ENCODE measurements around the gene RASSF5.
A peak's percentile ranks its signal among the peaks of the same experiment; 100 is the strongest.

RASSF5 gene, protein sequence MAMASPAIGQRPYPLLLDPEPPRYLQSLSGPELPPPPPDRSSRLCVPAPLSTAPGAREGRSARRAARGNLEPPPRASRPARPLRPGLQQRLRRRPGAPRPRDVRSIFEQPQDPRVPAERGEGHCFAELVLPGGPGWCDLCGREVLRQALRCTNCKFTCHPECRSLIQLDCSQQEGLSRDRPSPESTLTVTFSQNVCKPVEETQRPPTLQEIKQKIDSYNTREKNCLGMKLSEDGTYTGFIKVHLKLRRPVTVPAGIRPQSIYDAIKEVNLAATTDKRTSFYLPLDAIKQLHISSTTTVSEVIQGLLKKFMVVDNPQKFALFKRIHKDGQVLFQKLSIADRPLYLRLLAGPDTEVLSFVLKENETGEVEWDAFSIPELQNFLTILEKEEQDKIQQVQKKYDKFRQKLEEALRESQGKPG

DNA sequence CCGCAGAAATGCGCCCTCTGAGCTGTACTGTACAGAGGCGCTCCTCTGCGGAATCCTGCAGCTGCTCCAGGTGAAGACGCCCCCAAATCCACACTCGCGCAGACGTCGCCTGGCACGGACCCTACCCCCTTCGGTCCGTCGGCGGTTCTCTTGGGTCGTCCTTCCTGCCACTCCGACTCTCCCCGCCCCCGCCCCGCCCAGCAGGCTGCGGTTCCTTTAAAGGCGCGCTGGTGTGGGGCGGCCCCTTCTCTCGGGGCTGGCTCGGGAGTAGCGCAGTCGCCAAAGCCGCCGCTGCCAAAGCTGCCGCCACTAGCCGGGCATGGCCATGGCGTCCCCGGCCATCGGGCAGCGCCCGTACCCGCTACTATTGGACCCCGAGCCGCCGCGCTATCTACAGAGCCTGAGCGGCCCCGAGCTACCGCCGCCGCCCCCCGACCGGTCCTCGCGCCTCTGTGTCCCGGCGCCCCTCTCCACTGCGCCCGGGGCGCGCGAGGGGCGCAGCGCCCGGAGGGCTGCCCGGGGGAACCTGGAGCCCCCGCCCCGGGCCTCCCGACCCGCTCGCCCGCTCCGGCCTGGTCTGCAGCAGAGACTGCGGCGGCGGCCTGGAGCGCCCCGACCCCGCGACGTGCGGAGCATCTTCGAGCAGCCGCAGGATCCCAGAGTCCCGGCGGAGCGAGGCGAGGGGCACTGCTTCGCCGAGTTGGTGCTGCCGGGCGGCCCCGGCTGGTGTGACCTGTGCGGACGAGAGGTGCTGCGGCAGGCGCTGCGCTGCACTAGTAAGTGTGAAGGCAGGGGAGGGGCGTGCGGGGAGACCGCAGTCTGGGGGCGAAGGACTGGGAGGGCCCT lies at the start of gene RASSF5:
TSS of gene RASSF5 (plus strand) at position 248 of the 846 bp plus-strand sequence. CDS start at position 320, 72 bp downstream.
- DNase-seq (ENCODE audit: low spot score) = no peak

DNA sequence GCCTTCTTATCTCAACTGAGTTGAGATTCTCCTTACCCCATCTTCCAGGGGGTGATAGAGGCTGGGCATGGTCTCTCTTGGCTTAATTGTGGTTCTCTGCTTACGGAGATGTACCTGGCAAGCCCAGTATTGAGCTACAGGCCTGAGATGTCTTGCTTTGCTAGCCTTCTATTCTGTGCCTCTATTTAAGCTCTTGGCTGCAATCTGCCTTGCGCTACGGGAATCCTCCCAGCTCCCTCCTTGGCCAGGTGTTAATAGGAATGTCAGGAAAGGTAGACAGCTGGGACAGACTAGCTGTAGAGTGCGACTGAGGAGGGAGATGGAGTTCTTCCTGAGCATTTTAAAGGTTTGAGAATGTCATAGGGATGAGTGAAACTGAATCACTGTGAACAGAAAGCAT lies 47.6 kb upstream of the RASSF5 start:
- no peak for DNase-seq (ENCODE audit: low spot score)

DNA sequence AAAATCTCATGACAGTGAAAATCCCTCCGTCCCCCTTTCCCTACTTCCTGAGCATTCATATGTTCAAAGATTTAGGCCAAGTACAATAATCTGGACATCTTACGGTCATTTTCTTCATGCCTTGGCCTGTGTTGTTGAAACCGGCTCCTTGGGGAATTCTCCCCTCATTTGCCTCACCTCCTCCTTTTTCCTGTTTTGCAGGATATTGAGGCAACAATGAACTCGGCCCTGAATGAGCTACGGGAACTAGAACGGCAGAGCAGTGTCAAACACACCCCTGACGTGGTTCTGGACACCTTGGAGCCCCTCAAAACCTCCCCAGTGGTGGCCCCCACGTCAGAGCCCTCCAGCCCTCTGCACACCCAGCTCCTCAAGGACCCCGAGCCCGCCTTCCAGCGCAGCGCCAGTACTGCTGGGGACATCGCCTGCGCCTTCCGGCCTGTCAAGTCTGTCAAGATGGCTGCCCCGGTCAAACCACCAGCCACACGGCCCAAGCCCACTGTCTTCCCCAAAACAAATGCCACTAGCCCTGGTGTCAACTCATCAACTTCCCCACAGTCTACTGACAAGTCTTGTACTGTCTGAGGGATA lies 46.4 kb upstream of the RASSF5 start:
- no peak for DNase-seq (ENCODE audit: low spot score)

DNA sequence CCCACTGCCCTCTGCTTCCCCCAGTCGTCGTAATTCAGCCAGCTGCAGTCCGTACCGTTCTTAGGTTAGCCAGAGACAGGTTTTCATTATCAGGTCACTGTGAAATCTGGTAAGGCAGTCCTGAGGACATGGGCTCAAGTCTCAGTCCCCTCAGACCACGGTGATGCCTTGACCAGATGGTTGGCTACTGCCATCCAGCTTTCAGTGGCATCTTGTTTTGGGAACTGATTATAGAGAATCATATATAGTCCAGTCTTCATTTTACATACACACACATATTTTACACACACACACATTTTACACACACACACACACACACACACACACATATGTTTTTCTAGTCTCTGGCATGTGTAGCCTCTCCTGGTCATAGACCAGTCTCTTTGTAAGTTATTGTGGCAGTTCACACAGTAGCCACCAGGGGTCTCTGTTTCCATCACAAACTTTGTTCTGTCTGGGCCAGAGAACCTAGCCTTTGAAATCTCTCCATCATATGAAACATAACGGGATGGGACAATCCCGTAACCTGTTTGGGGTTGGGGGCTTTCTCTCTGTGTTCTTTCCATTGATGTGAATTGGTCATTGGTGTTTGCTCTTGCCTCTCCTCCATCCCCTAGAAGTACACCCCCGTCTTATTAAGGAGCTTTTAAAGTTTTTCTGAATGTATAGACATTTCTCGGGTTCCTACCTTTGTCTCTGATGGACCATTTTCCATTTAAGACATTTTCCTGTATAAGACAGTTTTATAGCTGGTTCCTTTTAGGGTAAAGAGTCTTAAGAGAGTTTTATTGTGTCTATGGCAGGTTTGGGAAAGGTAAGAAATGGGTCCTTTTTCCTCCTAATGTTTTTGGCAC lies 45.5 kb upstream of the RASSF5 start:
- DNase-seq (ENCODE audit: low spot score) = peak; percentile 65

DNA sequence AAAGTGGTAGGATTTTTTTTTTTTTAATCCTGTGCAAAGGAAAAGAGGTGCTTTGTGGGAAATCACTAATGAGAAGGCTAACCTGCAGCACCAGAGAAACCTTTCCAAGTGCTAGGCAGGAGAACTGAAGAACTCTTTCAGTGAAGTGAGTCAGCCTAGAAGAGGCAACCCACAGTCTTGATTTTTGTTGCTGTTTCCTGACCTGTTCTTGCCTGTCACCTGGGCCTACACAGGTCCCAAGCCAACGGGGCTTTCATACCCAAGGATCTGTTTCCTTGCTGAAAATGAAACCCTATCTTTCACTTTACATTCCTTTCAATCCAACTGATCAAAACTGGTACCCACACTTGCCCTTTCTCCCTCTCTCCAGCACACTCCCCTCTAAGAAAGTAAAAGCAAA lies 44.2 kb upstream of the RASSF5 start:
- no peak for DNase-seq (ENCODE audit: low spot score)

DNA sequence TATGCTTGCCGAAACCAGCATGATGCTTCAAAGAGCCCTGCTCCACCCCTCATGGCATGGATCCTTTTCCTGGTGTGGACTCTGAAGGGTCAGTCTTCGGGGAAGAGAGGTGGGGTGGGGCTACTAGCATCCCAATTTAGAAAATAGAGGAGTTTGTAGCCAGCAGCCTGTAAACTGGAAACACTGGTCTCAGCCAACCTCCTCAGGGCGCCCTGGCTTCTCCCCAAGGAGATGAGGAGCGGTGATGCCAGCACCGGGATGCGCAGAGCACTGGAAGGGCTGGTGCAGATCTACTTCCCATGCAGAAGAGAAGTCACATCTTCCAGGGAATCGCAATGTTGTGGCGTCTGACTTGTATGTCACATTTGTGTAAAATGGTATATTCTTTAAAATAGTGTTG lies 43.4 kb upstream of the RASSF5 start:
- no peak for DNase-seq (ENCODE audit: low spot score)

DNA sequence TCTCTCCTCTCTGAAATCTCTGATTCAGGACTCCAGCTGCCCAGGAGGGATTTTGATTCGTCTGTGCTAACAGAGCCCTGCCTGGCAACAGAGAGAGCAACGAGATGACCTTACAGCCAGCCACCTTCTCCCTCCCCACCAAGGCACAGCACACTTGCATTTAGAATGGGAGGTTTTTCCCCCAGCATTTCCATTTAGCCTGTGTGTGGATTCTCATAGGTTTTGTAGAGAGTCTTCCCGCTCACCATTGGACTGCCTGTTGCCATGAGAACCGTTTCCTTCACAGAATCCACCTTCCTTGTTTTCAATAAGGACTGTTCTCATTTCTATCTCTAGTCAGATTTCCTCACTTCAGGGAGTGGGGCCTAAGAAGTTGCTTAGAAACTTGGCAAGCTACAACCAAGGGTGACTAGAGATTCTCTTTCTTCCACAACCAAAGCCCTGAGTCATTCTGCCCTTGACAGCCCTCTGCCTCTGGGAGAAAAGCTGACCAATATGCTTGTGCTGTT lies 42.8 kb upstream of the RASSF5 start:
- DNase-seq (ENCODE audit: low spot score) = peak; percentile 23

DNA sequence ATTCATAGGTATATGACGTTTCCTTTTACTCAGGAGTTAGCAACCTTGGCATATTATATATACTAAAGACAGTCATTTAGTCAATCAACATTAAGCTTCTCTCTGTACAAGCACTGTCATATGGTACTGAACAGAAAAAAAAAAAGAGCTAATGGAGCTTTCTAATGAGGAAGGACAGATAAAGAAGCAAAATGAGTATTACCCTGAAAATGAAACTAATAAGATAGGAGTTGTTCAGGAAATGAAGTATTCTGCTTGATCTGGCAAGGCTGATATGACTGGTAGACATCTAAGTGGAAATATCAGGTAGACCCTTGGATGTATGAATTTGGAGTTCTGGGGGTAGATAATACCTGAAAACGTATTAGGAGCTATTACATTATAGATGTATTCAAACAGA lies 41.4 kb upstream of the RASSF5 start:
- no peak for DNase-seq (ENCODE audit: low spot score)

DNA sequence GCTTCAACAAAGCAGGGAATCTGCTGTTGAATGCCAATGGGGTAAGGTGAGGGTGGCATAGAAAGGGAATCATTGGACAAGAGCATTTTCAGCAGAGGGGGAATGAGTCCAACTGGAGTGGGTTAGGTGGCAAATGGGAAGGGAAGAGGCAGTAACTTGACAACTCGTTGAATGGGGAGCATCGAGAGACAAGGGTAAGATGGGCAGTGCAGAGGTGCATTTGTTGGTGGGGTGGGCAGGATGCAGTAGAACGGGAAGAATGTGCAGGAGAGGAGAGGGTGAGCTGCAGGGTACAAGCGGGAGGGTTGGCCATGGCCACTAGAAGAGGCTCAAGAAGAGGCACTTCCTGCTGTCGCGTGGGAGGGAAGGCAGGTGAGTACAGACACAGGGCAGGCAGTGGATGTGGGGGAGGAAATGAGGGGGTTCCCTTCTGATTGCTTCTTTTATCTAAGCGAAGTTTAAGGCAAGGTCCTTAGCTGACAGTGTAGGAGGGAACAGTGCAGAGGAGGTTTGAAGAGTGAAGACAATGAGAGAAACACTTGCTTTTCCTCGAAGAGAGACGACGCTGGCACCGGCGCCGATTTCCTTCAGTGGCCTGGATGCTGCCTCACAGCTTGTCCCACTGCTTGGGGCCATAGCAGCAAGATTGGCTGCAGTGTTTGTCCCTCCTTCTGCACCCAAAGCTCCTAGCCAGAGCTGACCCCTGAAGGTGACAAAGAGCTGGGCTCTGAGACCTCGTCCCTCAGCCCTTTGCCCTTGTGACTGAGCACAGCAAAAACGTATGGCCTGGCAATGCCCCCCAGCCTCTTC lies 40.3 kb upstream of the RASSF5 start:
- no peak for DNase-seq (ENCODE audit: low spot score)

DNA sequence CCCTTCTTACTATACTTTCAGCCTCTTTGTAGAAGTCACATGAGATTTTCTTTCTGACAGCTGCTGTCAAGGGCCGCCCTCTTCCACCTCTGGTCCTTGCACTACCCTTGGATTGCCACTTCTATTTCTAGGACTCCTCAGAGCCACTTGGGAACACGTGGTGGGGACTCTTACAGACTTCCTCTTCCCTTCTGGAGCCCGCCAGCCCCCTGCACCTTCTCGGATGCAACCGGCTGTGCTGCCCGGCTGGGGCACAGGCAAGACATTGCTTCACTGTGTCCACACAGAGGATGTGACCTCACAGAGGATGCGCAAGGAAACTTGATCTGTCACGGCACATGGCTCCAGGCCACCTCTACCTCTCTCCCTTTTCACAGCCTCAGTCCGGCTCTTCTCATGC lies 39.4 kb upstream of the RASSF5 start:
- DNase-seq (ENCODE audit: low spot score) = peak; percentile 62

DNA sequence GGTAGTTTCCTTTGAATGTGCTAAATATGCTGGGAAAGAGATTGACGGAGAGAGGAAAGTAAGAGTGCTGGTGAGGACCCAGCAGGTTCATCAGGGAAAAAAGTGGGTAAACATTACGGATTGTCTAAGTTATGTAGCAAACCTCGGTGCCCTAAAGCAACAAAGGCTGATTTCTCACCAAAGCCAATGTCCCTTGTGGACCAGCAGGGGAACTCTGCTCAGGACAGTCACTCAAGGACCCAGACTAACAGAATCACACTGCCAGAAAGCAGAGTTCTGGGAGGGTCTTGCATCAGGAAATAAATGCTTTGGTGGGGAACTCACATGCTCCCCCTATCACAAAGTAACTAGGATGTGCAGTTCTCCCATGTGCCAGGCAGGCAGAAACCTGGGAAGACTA lies 38.8 kb upstream of the RASSF5 start:
- no peak for DNase-seq (ENCODE audit: low spot score)

DNA sequence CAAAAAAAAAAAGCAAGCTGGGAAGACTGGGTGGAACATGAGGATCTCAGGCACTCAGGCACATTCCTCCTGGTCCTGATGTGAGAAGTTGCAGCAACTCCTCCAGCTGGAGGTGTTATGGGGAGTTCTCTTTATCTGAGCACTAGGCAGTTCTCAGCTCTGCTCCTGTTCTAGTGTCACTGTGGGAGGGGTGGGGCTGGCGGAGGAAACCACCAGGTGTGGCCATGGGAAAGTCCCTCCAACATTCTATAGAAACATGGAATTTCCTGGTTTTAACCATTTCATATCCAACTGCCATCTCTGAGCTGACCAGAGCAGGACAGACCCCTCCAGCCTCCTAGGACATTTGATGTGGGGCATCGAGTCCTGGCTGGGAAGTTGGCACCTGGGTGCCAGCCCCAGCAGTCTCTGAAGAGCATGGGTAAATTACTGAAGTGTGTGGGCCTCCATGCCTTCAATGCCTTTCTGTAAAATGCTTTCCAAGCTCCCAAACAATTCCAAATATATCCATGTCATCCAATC lies 37.9 kb upstream of the RASSF5 start:
- DNase-seq (ENCODE audit: low spot score) = no peak

DNA sequence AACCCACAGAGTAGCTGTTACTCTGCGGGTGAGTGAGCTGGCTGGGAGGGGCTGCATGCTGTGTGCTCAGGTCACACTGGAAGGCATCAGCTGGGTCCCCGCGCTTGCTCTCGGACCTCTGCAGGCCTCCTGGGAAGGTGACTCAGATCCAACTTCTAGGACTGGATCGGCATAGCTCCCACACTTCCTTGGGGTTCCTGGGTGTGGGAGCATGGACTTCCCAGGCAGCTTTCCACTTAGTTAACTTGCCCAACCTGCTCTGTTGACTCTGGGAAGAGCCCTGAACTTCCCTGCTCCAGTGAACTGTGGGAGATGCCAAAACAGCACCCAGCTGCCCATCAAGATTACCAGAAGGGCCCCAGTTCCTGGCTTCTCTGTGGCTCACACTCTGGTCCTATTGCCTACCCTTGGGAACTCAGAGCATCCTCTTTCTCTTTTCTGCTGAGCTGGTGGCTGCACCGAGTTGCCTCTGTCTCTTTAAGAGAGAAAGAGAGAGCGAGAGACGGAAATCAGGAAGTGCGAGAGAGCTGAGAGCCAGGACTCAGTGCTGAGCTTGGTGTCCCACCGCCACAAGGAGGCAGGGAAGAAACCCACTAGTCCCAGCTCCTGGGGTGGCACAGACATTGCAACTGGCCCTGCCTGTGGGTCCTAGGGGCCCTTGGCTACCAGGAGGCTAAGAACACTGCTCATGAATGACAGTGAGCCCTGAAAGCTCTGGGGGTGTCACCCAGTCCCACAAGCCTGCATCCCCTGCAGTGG lies 37.2 kb upstream of the RASSF5 start, which contains the start of gene IKBKE:
TSS of gene IKBKE (plus strand) at position 544 of the 759 bp plus-strand sequence. CDS start 2,752 bp downstream, outside the sequence.
- peak; percentile 52 for DNase-seq (ENCODE audit: low spot score)

DNA sequence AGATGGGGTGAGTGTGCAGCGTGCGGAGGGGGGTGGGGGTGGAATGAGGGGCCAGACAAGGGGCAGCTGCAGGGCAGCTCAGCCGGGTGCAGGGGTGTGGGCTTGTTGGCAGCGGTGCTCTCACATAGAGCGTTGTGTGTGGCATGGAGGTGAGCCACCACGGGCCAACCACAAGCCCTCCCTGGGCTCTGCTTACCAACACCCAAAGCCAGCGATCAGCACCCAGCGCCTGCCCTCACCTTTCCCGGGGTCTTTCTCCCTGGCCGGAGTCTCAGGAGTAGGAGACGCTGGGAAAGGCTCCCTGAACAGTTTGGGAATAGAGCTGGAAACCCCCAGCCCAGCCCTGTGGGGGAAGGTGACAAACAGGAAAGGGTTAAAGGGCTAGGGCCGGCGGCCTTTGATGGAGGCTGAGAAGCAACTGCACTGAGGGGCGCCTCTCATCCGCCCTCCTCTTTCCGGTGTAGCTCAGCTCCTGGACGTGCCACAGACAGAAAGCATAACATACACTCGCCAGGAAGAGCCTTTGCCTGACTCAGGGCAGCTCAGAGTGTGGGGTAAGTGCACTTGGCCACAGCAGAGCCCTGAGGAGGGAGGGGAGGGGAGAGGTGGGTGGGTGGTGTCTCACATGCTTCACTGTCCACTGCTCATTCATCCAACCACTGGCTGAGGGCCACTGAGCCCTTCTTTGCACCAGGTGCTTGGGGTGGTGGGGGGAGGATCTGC lies 36.5 kb upstream of the RASSF5 start:
- no peak for DNase-seq (ENCODE audit: low spot score)

DNA sequence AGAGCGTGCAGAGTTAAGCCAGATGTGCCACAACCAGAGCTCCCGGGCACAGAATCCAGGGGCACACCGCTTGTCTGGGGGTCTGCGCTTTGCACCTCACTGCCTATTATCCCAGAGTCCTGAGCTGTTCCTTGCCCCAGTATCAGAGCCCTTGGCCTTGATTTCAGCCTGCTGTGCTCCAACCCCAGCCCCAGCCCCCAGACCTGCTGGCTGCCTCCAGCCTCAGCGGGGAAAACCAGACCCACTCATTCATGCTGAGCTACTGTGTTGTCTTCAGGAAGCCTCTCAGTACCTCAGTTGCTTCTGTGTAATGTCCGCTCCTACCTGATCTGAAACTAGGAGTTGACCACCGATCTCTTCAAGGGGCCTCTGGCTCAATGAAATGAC lies 35.9 kb upstream of the RASSF5 start:
- DNase-seq (ENCODE audit: low spot score) = no peak

DNA sequence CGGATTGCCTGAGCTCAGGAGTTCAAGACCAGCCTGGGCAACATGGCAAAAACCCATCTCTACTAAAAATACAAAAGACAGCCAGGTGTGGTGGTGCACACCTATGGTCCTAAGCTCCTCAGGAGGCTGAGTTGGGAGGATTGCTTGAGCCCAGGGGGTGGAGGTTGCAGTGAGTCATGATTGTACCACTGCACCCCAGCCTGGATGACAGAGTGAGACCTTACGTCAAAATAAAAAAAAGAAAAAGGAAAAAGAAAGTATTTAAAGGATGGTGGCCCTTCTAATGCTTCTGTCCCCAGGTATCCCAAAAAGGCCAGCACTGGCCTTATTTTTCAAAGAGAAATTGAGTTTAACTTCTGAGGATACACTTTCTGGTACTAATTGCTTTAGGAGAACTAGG lies 35.3 kb upstream of the RASSF5 start:
- DNase-seq (ENCODE audit: low spot score) = no peak

DNA sequence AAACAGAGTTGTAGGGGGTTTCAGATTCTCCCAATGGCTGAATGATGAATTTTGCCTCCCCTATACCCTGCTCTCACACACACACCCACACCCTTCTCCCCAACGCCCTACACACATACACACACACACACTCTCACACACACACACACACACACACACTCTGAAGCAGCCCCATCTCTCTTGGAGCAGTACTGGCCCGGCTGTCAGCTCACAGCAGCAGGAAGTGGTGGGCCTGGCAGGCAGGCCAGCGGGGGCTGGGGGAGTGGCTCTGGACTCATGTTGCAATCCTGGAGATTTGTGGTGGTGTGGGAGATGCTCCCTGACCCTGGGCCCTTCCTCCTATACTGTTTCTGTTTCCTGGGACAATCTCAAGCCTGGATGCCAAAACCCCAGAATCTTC lies 34.9 kb upstream of the RASSF5 start:
- DNase-seq (ENCODE audit: low spot score) = no peak

DNA sequence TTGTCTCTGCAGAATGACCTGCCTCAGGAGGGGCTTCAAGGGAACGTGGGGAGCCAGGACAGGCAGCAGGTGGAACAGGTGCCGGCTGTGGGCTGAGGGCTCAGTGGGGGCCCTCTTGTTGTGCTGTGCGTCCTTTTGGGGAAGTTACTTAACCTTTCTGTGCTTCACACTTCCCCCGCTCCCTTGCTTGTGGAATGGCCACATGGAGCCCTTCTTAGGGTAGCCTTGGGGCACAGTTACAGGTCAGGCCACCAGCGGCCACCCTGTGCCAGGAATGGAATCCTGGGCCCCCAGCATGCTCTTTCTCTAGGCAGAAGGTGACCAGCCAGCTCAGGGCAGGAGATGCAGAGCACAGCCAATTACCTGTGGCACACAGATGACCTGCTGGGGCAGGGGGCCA lies 34.4 kb upstream of the RASSF5 start:
- DNase-seq (ENCODE audit: low spot score) = no peak

DNA sequence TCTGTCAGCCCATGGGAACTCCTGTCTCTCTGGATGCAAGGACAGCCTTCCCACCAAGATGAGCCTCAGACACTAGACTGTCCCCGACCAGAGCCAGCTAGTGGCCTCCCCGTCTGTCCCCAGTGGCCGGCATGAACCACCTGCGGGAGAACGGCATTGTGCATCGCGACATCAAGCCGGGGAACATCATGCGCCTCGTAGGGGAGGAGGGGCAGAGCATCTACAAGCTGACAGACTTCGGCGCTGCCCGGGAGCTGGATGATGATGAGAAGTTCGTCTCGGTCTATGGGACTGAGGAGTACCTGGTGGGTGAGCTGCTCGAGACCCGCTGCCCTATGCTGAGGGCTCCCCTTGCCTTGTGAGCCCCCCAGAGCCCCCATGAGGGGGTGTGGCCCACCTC lies 31.3 kb upstream of the RASSF5 start:
- no peak for DNase-seq (ENCODE audit: low spot score)
